Stimulated activated CD8-positive, alpha-beta memory T cell treated with anti-CD3 and anti-CD28 coated beads, Interleukin-7, amount 100 ng/mL, for 48 hours (primary cell): ENCODE data around the gene LRRC75B.
"Not testable (repeated sequence)": the region's sequence is repeated elsewhere in the genome, so short reads cannot be mapped to it uniquely, and the experiment has no call there.

Source experiments
- DNase-seq, 2 donors: peaks; one replicate each; pipeline ENCODE4 v3.0.0-alpha.2; 2020; ENCODE audit warnings: low read depth in 1 of 2; ENCODE audit errors: extremely low read depth in 1 of 2

LRRC75B gene

DNA sequence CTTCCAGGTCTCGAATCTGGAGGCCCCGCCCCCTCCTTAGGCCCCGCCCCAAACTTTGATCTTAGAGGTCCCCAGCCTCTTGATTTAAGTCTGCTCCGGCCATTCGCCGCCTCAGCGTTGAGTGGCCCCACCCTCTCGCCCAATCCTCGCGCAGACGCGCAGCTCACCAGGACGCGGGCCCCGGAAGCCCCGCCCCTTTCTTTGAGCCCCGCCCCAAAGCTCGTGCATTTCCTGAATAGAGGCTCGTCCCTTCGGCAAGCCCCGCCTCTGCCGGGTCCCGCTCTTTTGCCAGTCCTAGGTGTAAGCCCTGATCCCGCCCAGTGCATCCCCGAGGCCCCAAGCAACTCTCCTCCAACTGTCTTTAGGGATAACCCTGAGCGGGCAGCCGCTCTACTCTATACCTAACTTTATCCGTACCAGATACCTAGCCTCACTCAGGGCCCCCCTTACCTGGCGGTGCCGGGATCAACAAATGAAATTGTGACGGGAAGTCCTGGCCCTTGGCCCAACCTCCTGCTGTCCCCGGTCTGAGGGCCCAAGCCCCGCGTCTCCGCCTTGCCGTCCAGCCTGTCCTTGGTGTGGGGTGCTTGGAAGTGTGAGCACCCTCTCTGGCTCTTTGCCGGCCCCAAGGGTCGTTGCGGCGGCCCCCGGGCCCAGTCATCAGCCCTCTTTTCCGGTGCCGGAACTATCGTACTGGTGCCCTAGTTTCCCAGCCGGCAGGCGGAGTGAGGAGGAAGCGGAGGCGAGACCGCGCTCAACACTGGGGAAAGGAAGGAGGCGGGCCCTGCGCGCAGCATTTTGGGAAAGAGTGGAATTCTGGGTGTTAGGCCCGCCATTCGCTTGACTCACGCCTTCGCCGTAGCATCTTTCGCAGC, 37.5 kb downstream of the LRRC75B start, which contains the start of gene SNRPD3:
TSS of gene SNRPD3 (plus strand) at position 835 of the 875 bp plus-strand sequence. CDS start 1,676 bp downstream, outside the sequence.
- peak; percentile 99 to 100 for DNase-seq

DNA sequence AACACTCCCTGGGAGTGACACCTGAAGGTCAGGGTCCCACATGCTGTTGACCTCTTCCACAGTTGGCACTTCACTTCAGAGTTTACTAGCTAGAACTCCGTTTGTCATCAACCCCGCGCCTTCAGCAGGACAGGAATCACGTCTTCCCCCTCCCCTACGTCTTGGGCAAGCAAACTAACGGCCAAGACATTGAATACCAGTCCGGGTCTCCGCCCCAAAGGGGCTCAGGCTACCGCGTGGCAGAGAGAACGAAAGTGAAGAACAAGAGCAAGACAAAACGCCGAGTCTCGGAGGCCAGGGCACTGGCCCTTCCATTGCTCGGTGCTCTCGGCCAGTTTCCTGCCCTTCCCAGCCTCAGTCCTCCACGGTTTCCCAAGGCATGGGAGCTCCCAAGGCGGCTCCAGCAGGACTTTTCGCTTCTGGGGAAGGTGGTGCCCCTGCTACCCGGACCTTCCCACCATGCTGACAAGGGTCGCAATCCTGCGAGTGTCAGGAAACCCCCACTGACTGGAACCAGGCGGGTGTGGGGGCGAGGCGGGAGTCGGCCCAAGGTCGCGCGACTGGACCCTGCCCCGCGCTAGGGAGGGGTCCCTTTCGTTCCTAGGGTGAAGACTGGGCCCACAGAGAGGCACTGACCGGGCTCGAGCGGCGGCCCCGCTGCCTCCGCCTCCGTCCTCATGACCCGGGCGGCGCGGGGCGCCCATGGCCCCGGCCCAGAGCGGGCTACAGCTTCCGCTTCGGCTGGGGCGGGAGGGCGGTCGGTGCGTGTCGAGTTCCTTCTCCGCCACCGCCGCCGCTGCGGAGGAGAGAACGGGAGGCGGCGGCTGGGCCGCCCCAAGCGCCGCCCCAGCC, 38.3 kb downstream of the LRRC75B start, which contains the start of gene GUCD1:
TSS of gene GUCD1 (minus strand) at position 826 of the 852 bp plus-strand sequence. CDS start at position 679, 147 bp downstream.
- peak; percentile 4 to 8 for DNase-seq

DNA sequence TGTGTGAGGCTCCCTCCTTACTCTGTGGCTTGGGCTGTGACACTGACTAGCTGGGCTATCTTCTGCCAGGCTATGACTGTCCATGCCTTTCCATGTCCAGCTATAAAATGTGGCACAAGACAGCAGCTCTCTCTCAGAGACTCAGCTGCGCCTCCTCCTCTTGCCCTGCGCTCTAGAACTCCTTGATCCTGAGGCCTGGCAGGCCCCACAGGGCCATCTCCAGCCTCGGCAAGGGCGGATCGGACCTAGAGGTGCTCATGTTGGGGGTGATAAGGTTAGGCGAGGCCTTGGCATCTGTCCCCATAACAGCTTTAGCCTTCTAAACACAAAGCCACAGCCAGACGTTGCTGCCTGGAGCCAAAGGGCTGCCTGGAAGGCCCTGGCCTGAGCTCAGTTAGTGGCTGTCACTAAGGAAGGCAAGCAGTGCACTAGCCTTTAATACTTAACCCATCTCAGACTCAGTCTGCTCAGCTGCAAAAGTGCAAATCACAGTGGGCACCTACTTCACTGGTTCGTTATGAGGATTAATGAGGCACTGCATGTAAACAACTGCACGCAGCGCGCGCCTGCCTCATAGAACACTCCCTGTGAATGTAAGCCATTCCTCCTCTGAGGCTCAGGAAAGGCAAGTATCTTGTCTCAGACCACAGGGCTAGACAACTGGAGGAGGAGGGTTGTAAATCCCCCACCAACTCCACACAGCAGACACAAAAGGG, 39.1 kb downstream of the LRRC75B start:
- DNase-seq, result no peak

DNA sequence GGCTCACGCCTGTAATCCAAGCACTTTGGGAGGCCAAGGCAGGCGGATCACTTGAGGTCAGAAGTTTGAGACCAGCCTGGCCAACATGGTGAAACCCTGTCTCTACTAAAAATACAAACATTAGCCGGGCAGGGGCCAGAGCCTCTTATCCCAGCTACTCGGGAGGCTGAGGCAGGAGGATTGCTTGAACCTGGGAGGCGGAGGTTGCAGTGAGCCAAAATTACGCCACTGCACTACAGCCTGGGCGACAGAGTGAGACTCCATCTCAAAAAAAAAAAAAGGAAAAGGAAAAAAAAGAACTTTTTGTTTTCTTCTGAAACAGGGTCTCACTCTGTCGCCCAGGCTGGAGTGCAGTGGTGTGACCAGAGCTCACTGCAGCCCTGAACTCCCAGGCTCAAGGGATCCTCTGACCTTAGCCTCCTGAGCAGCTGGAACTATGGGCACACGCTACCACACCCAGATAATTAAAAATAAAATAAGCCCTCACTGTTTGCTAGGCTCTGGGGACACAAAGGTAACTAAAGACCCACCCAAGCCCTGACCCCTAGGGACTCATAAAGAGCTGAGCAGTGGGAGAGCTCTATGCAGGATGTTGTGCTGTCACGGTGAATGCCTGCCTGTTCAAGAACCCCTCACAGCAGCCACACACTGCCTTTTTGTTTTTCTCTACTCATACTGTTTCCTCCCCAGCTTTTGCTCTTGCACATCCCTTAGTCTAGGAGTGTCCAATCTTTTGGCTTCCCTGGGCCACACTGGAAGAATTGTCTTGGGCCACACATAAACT, 40.2 kb downstream of the LRRC75B start:
- not testable (repeated sequence) for DNase-seq

DNA sequence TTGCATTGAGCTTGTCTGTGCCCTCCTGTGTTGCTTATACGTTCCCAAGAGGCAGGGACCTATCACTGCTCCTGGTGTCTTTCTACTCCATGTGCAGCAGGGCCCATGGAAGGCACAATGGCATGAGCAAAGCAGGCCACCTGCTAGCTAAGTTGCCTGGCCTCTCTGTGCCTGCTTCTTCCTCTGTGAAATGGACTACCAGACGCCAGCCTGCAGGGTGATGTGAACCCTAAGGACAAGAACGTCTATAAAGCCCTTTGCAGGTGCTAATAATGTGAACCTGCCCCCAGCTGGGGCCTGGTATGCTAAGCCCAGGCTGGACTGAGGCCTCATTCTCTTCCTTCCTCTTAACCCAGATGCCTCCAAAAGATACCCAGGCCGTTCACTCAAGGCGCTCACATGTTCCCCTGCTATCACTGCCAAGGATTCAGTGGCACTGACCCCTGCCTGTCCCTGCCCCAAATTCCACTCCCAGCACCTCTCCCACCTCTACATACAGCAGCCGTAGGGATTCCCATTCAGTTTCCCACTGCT, 41.9 kb downstream of the LRRC75B start:
- DNase-seq, result no peak

DNA sequence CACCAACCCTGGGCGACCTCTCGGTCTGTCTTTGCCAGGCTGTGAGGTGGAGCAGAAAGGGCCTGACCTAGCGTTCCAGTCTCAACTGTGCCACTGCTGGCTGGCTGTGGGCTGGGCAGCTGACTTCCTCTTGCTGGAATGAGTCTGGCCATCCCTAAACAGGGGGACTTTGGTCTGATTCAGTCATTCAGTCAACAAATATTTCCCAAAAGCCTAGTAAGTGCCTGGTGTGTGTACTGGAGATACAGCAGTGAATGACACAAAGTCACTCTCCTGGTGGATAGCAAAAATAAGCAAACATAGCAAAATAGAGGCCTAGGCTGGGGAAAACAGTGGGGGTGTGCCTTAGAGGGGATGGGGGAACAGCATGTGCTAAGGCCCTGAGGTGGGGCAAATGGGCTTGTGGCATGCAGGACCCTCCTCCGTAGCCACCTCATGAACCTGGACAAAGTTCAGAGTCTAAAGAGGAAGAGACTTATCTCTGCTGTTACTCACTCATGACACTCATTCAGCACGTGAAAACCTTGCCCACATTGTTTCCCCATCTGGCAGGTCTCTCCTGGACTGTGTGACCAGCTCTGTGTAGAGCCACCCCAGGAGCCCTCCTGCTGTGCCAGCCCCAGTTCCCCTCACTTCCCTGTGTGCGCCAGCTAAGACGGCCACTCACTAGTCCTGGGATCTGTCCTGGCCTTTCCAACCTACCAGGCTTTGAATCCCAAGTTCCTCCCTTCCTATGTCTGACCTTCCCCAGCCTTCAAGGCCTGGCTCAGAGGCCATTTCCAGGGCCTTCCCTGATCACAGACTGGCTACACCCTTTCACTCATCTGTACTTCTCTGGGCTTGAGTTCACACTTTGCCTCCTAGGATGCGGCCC, 42.6 kb downstream of the LRRC75B start:
- no peak for DNase-seq

DNA sequence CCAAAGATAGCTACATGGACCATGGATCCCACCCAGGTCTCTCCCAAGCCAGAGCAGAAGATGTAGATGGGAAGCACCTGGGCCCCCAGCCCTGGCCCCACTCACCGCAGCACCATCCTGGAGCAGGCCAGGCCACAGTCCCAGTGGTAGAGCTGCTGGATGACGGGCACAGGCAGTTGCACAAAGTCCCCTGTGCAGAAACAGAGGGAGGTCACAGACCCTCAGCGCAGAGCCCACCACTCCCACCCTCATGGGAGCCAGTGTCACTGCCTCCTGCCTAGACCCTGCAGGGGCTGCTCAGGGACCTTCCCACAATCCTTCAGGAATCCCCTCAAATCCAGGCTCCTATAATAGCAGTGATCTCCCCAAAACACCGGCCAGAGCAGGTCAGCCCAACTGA, 44.1 kb downstream of the LRRC75B start:
- DNase-seq, result no peak

DNA sequence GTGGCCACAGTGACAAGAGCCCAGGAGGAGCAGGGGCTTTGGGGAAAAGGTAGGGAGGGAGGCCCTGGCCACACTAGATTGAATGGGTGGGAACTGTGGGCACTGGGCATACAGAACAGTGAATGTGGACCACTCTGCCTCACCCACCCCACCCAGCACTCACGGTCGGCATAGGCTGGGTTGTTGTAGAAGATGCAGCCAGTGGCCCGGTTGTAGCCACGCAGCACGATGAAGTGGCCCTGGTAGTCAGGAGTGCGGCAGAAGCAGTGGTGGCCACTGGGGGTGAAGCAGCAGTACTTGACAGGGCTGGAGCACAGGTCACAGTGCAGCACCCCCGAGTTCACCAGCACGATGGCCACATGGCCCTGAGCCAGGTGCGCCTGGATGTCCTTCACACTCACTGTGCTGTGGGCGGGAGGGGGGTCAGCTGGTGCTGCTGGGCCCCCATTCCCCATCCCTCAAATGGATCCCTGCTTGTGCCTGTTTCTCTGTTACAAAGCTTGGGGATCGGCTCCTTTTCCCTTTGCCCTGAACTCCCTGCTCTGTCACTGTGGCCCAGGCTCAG, 49.1 kb downstream of the LRRC75B start:
- DNase-seq, result no peak

DNA sequence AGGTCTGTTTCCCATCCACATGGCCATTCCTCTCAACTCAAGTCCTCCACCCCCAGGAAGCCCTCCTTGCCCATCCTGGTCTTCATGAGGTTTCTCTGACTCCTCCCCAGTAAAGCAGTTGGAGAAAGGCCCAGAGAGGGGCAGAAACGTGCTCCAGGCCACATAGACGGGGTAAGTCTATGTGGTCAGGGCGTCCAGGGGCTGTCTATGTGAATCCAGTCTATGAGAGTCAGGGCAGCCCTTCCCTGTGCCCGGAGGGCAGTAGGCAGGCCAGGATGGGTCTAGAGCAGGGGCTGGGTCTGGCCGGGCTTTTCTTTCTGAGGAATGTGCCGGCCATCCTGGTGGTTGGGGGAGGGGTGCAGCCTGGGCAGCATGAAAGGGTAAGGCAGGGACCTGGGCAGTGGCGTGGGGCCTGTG, 49.7 kb downstream of the LRRC75B start:
- DNase-seq, result no peak

DNA sequence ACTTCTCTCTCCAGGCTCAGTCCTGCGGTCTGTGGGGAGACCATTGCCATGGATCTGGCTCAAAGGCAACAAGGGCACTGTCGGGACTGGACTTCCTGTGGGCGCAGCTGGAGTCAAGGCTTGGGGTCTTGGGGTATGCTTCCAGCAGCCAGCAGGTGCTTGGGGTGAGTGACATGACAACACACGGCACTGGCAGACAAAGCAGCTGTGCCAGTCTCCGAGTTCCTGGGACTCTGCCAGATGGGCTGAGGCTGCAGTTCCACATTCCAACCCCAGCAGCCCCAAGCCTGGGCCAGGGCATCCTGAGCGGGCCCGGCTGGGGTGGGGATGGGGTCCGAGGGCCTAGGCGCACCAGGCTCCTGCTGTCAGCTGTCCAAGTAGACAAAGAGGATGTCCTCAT, 50.2 kb downstream of the LRRC75B start:
- no peak for DNase-seq

DNA sequence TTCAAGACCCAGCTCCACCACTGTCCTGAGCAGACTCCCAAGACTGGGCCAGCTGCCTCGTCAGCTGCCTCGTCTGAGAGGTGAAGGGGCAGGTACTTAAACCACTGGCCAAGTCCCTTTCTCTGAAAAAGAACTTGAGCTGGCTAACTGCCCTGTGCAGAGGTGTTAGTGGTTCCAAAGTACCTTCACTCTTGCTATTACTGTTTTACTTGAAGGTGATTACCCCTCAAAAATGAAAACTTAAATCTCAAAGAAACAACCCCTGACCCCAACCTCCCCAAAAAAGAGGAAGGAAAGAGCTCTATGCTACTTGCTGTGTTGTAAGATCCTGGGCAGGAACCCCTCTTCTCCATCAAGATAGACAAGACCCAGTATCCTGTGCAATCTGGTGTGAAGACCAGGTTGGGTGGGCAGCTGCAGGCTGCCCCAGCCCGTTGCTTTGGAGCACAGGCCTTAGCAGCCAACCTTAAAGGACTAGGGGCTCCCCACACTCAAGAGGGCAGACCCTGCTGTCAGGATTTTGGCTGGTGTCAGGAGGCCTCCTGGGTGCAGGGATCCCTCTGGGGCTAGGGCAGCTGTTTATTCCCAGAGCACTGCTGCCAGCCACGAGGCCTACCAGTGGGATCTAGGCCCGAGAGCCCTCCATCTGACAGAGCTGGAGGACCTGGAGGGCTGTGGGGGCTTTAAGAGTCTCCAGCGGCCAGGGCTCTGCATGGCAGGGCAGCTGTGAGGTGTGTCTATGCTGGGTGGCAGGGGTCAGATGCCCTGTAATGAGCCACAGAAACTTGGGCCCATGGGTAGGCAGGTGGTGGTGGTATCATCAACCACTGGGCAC, 51.0 kb downstream of the LRRC75B start:
- no peak for DNase-seq

DNA sequence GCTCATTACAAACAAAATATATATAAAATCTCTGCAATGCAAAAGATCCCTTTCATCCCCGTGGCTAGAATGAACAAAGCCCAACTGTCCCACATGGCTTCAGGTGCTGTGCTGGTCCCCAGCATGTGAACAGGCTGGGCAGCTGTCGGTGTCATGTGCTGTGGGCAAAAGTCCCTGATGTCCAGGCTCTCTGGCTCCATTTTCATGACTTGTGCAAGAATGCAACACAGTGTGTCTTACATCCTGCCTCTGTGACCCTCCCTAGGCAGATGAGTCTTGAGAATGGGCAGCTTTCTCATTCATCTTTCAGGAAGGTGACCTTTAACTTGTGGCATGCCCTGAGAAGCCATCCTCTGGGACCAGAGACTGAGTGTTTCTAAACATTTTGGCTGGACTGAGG, 52.4 kb downstream of the LRRC75B start:
- DNase-seq, result no peak

DNA sequence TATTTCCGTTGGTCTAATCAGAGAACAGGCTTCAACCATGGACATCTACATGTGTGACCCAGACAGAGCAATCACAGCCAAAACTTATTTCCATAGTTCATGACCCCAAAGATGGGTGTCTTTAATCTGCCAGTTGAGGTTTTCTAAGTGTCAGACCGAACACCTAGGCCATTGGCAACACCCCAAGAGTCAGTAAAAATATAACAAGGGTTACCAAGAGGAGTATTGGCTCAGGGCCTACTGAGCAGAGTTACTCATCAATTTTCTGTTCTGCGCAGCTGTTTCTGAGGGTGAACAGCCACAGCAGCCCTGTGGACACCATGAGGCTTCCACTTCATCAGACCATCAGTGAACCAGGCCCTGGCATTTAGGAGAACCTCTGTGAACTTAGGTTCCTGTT, 56.8 kb downstream of the LRRC75B start:
- DNase-seq, result no peak
